NCI-H1105 treated with DMSO at 0.1 percent for 48 hours (cell line): ENCODE measurements around the gene CES4A.
"Not testable (repeated sequence)": the region's sequence is repeated elsewhere in the genome, so short reads cannot be mapped to it uniquely, and the experiment has no call there.

Experiments used
- DNase-seq: peaks from one replicate; lab custom pipeline; 2025; lab: John Stamatoyannopoulos, UW

The CES4A gene

DNA sequence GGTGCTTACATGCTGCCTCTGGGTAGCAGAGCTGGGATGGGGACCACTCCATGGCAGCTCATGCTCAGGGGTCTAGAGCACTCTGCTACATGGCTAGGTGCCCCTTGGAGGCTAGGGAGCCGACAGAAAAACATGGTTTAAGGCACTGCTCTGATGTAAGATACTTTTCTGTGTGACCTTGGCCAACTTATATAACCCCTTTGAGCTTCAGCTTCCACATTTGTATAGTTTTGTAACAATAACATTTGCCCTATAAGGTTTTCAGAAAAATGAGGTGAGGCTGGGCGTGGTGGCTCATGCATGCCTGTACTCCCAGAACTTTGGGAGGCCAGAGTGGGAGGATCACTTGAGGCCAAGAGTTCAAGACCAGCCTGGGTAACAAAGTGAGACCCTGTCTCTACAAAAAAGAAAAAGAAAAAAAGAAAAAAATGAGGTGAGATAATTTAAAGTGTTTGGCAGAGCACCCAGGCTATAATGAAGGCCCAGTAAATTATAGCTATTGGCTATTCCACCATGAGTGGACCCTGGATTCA, 3.2 kb downstream of the CES4A start:
- DNase-seq: no peak

DNA sequence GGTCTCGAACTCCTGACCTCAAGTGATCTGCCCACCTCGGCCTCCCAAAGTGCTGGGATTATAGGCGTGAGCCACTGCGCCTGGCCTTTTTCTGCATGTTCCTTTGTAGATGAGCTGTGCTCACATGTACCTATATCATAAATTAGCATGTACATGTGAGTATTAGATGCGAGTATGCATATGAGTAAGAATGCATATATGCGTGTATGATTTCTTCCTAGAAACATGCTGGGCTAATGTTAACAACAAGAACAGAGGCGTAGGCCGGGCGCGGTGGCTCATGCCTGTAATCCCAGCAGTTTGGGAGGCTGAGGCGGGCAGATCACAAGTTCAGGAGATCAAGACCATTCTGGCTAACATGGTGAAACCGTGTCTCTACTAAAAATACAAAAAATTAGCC, 5.2 kb downstream of the CES4A start:
- not testable (repeated sequence) for DNase-seq

DNA sequence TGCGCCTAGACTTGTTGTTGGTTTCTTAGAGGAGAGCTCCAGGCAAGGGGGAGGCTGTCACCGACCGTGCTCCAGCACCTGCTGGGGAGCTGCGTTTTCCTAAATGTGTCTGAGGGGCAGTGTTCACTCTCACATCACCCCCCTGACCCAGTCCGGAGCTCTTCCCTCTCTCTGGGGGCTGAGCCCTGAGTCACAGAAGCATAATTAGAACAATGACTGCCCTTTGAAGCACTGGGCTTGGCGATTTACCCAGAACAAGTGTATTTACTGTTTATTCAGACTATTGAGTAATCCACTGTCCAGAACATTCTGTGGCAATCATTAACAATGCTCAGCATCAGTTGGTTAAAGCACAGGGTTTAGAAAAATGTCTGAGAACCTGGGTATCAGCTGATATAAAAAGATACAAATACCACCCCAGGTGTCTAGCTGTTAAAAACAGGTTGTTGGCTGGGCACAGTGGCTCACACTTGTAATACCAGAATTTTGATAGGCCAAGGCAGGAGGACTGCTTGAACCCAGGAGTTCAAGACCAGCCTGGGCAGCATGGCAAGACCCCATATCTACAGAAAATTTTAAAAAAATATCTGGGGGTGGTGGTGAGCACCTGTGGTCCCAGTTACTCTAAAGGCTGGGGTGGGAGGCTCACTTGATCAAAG, 8.1 kb downstream of the CES4A start:
- DNase-seq: no peak

DNA sequence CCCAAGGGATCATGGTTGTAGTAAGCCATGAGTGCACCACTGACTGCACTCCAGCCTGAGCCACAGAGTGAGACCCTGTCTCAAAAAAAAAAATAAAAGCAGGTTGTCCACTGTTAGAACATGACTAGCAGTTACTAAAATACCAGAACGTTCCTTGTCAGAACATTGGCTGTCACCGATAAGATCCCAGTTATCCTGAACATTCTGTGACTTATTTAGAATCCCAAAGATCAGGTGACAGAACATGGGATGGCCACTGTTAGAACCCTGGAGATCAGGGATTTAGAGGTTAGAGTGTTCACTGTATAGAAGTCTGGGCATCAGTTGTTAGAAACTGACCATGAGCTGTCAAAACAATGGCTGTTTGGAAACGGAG, 8.6 kb downstream of the CES4A start:
- DNase-seq: no peak

DNA sequence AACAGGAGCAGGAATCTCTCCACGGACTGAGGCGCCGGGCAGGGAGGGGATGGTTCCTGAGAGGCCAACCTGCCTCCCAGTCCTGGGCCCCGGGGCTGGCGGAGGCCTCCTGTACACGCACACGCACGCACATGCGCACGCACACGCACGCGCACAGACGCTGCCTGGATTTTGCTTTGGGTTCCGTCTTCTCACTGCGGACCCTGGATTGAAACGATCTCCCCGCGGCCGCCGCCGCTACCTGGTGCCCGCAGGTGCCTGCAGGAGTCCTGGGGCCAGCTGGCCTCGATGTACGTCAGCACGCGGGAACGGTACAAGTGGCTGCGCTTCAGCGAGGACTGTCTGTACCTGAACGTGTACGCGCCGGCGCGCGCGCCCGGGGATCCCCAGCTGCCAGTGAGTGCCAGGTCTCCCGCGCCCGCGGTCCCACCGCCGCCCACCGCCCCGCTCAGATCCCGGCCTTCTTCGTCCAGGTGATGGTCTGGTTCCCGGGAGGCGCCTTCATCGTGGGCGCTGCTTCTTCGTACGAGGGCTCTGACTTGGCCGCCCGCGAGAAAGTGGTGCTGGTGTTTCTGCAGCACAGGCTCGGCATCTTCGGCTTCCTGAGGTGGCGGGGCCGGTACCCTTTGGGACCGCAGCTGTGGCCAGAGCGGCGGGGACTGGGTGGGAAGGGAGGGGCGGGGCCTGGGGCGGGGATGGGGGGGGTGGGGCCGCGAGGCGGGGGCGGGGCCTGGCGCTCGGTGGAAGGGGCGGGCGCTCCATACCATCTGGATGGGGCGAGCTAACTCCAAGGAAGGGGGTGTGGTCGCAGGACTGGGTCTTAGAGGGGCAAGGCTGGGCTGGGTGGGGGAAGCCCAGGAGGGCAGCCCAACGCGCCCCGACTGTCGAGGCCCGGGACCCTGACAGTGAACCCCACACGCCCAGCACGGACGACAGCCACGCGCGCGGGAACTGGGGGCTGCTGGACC, 12.3 kb downstream of the CES4A start:
- DNase-seq: peak; percentile 58

DNA sequence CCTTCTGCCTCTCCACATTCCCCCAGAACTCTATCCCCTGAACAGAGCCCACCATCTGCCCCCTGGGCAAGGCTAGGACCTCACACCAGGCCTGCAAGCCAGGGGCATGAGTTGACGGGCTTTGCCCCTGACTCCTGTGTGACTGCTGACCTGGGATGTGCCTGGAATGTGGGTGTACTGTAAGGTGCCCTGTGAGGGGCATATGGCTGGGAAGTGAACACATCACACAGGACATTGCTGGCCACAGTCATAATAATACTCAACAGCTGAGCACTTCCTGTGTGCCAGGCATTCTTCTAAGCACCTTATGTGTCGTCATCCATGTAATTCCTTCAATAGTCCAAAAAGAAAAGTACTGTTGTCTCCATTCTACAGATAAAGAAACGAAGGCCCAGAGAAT, 13.3 kb downstream of the CES4A start:
- DNase-seq: no peak

DNA sequence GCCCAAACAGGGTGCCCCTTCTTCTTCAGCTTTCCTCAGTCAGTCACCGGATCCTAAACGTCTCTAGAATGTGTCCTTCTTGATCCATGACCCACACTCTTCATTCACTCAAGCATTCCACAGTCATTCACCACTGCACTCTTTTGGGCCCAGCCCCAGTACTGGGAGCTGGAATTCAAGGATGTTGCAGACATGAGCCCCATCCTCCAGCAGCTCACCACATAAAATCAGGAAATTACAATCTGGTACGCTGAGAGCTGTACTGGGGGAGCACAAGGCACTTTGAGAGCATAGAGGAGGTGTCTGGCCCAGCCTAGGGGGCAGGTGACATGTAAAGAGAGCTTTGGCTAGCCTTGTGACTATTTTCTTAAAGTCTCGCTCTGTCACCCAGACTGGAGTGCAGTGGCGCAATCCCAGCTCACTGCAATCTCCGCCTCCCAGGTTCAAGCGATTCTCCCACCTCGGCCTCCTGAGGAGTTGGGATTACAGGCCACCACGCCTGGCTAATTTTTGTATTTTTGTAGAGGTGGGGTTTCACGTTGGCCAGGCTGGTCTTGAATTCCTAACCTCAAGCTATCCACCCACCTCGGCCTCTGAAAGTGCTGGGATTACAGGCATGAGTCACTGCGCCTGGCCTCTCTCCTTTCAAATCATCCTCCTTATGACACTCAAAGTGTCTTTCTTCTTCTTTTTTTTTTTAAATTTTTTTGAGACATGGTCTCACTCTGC, 18.7 kb downstream of the CES4A start:
- DNase-seq: no peak

DNA sequence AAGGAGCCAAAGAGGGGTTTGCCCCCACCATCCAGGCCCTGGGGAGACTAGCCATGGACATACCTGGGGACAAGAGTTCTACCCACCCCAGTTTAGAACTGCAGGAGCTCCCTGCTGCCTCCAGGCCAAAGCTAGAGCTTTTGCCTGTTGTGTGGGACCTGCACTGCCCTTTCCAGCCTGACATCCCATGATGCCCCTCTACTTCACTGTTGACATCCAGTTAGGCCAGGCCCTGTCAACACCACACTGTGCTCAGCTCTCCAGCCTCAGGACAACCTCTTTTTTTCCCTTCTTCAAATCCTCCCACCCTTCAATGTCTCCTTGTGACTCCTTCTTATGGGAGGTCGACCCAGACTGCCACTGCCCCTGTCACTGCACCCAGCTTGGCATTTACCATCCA, 20.8 kb downstream of the CES4A start:
- no peak for DNase-seq

DNA sequence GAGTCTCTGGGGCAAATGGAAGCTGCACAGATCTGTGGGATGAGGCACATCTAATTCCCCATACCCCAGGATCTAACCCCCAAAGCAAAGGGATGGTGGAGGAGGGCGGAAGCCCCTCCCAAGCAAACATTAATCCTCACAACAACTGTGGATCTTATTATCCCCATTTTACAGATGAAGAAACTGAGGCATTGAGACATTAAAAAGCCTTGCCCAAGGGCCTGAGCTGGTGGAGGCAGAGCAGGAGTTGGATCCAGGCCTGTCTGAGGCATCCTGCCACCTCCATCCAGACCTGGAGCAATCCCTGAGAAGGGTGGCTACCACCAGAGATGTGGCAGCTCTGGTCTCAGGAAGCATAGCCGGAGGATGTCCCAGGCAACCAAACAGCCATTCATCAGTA, 22.9 kb downstream of the CES4A start:
- DNase-seq: no peak

DNA sequence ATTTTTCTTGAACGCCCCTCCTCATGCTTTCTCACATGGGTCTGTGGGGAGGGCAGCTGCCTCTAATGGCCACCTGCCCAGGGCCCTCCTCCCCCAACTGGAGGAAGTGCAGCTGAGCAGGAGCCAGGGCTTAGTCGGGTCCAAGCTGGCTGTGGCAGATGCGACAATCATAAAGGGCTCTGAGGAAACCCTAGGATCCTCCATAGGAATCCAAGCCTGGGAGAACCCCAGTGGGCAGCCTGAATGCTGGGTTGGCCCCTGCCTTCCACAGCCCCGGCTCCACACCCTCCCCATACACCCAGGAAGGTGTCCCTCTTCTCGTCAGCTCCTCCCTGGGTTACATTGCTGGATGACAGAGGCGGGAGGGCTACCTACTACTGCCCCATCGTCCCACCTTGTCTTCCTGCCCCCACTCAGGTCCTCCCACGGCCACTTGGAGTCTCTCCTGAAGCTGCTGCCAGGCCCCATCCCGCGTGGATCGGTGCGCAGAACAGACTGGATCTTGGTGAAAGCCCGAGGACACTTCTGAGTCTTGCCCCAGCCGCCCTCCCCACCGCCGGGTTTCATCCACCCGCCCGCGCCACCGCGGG, 24.9 kb downstream of the CES4A start:
- peak; percentile 12 for DNase-seq

DNA sequence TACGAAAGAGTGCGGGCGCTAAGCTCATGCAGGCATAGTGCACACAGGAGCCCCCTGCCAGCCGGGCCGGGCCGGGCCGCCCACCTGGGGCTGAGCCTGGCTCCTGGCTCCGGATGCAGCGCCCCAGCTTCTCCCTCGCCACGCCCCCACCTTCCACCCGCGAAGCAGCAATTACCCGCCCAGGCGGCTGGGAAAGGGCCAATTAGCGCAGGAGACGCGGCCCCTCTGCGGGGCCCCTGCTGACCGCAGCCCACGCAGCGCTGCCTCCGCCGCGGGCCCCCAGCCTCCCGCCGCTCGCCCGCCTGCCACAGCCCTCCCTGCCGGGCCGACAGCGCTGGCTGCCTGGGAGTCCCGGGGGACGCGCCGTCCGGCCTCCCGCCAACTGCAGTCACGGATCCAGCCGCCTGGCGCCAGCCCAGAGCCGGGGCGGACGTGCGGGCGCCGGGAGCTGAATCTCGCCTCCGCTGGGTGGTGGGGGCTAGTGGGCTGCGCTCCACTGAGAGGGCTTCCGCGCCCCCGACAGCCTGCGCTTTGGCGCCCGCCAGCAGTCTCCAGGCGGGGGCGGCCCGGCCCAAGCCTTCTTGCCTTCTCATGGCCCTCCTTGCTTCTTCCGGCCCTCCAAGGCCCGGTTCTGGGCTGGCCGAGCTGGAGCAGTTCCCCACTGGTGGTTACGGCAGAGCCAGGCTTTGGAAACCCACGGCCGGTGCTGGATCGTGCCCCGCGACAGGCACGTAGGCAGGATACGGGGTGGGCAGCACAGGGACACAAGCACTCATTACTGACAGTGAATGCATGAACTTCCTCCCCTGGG, 25.6 kb downstream of the CES4A start:
- DNase-seq: peak; percentile 25

DNA sequence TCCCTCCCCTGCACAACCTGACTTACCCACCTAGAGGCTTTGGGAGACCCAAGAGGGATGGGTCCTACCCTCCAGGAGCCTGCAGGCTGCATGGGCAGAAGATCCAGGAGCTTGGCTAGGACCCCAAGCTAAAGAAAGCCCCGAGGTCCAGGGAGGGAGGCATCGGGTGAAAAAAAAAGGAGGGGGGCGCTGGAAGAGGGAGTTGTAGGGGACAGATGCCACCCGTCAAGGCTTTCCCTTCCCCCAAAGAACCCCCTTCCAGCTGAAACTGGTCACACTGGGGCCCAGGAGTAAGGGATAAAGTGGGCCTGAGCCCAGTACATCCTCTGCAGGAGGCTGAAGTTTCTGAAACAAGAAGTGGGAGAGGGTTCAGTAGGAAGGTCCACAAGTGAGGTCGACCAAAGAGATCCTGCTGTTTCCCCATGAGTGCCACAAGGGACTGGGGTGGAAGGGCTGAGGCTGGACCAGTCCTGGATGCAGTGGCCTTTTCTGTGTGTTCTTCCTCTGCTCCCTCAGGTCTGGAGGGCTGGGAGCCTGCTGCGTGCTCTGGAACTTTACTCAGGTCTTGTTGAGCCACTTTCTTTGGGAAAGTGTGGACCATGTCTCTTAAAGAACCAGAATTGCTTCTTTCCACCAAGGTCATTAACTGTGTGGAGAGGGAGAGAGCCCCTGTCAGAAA, 26.4 kb downstream of the CES4A start:
- no peak for DNase-seq

DNA sequence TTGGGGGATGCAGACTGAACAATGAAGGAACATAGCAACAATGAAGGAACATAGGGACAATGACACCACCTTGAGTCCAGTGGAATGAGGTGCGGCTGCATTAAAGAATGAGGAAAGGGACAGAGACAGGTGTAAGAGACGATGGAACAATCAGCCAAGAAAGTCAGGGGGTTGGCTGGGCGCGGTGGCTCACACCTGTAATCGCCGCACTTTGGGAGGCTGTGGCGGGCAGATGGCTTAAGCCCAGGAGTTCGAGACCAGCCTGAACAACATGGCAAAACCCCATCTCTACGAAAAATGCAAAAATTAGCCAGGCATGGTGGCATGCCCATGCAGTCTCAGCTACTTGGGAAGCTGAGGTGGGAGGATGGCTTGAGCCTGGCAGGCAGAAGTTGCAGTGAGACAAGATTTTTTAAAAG, 26.9 kb downstream of the CES4A start:
- no peak for DNase-seq

DNA sequence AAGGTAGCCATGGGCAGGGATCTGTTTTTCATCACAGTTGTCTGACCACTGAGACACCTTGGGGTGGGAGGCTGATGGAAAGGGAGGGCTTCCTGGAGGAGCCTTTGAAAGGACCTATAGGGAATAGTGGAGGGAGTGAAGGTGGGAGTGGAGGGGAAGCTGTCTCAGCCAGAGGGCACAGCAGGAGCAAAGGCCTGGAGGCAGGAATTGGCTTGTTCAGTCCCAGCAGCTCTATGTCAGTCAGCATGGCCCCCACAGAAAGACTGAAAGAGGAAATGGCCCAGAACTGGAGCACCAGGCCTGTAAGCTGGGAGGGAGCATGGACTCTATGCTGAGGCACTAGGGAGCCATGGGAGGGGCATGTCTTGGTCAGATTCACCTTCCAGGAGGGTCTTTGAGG, 27.8 kb downstream of the CES4A start:
- DNase-seq: no peak

DNA sequence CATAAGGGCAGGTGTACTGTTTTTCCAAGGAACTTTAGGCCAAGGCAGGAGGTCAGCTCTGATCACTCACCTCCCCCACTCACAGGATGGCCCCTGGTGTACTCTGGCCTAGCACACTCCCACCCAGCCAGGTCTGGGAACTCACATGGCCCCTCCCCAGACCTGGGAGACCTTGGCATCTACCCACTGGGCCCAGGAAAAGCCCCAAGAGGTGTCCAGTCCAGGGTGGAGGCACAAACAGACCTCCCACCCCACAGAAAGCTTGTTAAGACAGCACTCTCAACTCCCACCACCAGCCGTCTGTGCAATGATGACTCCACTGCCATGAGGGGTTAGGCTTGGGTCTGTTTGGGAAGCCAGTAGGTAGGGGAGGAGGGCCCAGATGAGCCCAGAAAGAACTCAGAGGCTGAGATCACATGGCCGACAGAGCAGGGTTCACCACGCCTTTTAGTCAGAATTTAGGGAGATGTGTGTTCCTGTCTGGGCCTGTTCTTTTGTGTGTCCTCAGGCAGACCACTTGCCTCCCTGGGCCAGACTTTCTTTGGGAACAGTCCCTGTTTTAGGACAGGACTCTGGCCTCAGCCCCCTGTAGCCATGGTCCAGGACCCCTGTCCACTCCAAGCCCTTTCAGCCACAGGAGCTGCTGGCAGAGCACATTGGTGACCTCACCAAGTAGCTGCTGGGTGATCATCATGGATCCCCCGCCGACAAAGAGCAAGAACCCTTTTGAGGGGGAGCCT, 28.5 kb downstream of the CES4A start:
- DNase-seq: no peak

DNA sequence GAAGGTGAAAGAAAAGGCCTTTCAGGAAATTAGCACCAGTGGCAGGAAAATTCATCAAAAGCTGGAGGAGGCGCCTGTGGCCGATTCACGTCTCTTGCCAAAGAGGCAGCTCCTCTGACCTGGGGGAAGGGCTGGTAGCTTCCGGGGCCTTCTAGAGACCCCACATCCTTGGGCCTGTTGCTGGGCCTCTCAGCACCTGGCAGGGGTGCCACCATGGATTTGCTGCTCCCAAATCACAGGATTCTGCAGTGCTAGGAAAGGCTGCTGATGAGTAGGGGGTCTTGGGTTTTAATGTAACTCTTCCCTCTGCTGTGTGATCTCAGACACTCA, 29.0 kb downstream of the CES4A start:
- DNase-seq: no peak

DNA sequence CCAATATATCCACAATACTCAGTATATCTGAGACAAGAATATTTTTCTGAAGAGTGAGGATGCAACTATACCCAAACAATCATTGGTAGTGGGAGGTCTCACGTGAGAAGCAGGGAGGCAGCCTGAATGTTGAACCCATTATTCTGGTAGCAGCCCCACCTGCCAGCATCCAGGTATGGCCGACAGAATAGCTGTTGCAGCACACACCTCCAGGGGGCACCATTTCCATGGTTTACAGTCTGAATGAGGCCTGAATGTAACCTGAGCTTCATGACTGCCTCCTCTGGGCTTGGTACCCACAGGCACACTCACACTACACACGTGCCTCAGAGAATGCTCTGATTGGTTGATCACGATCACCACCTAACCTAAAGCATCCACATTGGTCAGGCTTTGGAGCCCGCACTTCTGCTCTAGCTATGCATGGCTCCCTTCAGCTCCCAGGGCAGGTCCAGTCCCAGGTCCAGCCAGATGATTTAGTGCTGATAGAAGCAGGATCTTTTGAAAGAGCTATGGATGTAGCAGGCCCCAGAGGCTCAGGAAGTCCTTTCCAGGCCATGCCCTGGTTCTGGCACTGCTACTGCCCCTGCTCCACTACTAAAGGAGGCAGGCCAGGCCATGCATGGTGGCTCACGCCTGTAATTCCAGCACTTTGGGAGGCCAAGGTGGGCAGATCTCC, 29.6 kb downstream of the CES4A start:
- peak; percentile 83 for DNase-seq

DNA sequence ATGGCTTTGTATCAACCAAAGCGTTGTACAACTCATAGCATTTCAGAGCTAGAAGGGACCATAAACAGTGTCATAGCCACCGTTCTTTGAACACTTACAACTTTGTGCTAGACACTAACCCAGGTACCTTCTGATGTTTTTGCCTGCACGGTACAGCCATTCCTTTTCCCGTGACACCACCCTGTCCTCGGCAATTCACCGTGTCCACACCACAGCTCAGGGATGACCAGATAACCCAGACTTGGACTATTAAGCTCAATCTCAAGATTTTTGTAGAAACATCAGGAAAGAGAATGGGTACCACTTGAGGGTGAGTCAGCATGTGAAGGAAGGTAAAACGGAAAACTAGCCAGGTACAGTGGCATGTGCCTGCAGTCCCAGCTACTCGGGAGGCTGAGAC, 30.8 kb downstream of the CES4A start:
- no peak for DNase-seq

DNA sequence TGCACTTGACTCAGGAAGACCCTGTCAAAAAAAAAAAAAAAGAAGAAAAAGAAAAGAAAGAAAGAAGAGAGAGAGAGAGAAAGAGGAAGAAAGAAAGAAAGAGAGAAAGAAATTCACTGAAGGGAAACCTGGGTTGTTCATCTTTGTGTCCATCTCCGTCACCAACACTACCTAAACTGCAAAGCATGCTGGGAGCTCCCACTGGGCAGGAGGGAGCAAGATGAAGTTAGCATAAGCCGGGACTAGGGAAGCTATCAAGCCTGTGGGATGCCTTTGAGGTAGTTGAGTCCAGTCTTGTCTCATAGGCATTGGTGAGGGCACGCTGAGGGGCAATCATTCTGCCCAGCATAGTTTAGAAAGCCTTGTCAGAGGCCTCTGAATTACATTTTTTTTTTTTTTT, 32.9 kb downstream of the CES4A start:
- no peak for DNase-seq
